ENCODE data around the gene AKR1E2.

The AKR1E2 gene

DNA sequence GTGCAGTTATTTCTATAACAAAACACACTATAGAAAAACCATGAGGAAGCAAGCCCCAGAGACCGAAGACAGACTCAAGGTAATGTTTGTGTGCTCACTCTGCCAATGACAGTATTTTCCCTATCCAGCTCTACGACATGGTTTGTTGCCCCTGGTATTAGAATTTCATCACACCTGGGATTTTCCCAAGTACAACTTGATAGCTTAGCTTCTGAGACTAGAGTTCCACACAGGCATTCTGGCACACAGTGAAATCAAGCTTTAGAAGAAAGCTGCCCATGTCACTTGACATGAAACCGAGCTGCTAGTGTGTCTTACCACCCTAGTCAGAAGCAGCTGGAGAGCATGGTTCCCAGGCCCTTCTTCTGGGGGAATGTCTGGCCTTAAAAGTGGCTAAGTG, 44.1 kb upstream of the AKR1E2 start:
- Histone ChIP-seq H3K27ac (no peak overlapping the region), H3K4me3 (no peak overlapping the region), H3K9me3 (no peaks in the 10 kb centered on the region), H3K36me3 (no peaks in the 10 kb centered on the region), H3K4me1 (no peaks in the 10 kb centered on the region), H3K27me3 (peaks cover 0 to 8% of the 10 kb centered on the region in 2 donors)
- intact Hi-C loops (cut with DNase I; ENCODE audit: low total_unique reads): no loop called here
- TF ChIP-seq CTCF (IDR thresholded peaks at IDR 0.05): no peak
- no peak for DNase-seq

DNA sequence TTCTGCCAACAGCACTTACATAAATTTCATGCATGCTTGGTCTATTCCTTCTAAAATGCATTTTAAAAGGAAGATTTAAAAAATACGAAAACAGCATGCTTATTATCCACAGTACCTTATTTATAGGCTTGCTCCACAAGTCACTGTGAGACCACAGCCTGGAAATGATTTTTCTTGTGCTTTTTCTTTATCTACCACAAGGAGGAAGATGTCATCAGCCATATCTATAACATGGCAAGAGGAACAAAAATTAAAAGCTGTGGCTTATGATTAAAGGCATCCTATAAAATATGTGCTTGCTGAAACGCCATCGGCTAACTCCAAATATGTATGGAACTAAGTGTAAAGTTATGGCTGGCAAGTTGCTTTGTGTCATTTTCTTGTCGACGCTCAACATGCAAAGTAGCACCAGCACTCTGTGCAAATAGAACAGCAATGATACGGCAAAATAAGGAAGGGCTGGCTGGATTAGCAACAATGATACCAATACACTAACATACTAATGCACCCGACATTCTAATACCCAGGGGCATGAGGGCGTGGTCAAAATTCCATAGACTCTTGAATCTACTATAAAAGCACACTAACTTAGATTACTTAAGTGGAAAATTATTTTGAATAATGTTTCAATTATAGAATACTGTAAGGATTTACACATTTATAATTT, 41.2 kb upstream of the AKR1E2 start:
- H3K27me3 ChIP-seq: peaks cover 0 to 17% of the 10 kb centered on the region in 2 donors
- intact Hi-C loops (cut with DNase I; ENCODE audit: low total_unique reads): no loop called here
- DNase-seq: no peak
- H3K36me3 ChIP-seq: no peaks in the 10 kb centered on the region
- H3K4me3 ChIP-seq: no peak overlapping the region
- no peak overlapping the region for H3K27ac ChIP-seq
- TF ChIP-seq CTCF (IDR thresholded peaks at IDR 0.05): no peak
- H3K9me3 ChIP-seq: no peaks in the 10 kb centered on the region
- no peaks in the 10 kb centered on the region for H3K4me1 ChIP-seq

DNA sequence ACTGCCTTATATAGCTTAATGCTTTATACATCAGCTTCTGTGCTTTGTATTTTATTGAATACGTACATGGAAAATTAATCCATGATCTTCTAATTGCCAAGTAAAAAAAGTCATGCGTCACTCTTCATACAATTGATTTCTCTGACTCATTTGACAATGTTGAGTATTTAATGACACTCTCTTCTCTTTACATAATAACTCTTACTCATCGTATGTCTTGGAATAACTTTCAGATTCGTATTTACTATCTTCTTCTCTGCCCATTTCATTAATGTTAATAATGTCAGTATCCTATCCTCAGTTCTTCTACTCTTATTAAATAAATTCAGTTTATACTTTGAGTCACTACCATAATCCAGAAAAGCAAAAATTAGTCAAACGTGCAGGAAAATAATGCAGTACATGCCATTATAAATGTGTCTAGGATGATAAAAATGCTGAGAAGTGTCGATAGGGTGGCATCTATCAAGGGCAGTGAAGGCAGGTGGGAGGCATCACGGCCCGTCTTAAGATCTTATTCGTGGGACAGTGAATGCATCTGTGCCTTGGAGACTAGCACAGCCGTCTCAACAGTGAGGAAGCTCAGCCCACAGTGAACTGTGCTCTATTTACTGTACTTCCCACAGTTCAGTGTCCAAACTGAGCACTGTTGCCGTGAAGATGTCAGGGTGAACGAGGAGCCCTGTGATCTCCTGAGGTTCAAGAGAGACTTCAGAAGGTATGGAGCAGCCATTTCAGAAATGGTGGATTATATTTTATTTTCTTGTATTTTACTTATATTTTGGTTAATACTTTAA, 39.8 kb upstream of the AKR1E2 start:
- intact Hi-C loops (cut with DNase I; ENCODE audit: low total_unique reads): no loop called here
- no peak for TF ChIP-seq CTCF (IDR thresholded peaks at IDR 0.05)
- no peaks in the 10 kb centered on the region for H3K9me3 ChIP-seq
- peaks cover 0 to 17% of the 10 kb centered on the region in 2 donors for H3K27me3 ChIP-seq
- DNase-seq: no peak
- H3K4me3 ChIP-seq: no peak overlapping the region
- H3K36me3 ChIP-seq: no peaks in the 10 kb centered on the region
- no peak overlapping the region for H3K27ac ChIP-seq
- no peaks in the 10 kb centered on the region for H3K4me1 ChIP-seq

DNA sequence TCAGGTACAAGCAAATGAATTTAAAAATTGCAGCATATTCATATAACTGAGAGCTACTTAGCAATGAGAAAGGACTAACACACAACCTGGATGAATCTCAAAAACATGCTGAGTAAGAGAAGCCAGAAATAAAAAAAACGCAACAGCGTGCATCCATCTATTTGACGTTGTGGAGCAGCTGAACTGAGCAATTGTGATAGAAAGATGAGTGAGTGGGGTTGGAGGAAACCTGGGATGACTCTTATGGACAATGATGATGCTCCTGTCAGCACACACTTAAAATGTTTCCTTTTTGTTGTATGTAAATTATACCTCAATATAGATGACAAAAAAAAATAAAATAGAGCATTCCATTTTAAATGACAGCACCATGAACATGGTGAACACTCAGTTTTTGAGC, 36.0 kb upstream of the AKR1E2 start:
- Histone ChIP-seq H3K4me1 (no peaks in the 10 kb centered on the region), H3K27me3 (peaks cover 0 to 17% of the 10 kb centered on the region in 2 donors), H3K27ac (no peak overlapping the region), H3K4me3 (no peak overlapping the region), H3K36me3 (no peaks in the 10 kb centered on the region), H3K9me3 (no peaks in the 10 kb centered on the region)
- intact Hi-C loops (cut with DNase I; ENCODE audit: low total_unique reads): no loop called here
- TF ChIP-seq CTCF (IDR thresholded peaks at IDR 0.05): no peak
- DNase-seq: no peak

- Histone ChIP-seq H3K27ac (no peak overlapping the region), H3K36me3 (no peaks in the 10 kb centered on the region), H3K4me3 (no peak overlapping the region), H3K4me1 (no peaks in the 10 kb centered on the region), H3K27me3 (peaks cover 0 to 17% of the 10 kb centered on the region in 2 donors), H3K9me3 (no peaks in the 10 kb centered on the region)
- TF ChIP-seq CTCF (IDR thresholded peaks at IDR 0.05): no peak
- intact Hi-C loops (cut with DNase I; ENCODE audit: low total_unique reads): no loop called here
- DNase-seq: no peak
Observed at GRCh38 chr10:4790922-4791321, 35.1 kb upstream of the AKR1E2 start.

Measured in tibial artery (tissue), 4 donors.